GM12878 (cell line): ENCODE measurements around the gene LDLRAP1. TPM values are rescaled to one million over a fixed set of nuclear protein-coding genes. Genes with fewer than 3 reads are reported as not detected.
A peak's percentile ranks its signal among the peaks of the same experiment; 100 is the strongest.

Experiments
- ATF7 ChIP-seq: fragments of 450-650 bp; IDR thresholded peaks from 2 replicates; pipeline ENCODE4 v1.6.1; 2016; ENCODE audit warnings: low read depth, mild to moderate bottlenecking
- BHLHE40 ChIP-seq, 2 experiments: fragments of 450-650 bp in 1 of 2; IDR thresholded peaks; 2 replicates each; pipeline ENCODE4 v1.6.1; 2011 to 2017; ENCODE audit warnings: low read depth in 2 of 2, borderline replicate concordance in 1 of 2, improper control_type of control experiment in 1 of 2, low read length in 1 of 2, mild to moderate bottlenecking in 1 of 2
- BMI1 ChIP-seq: fragments of 450-650 bp; IDR thresholded peaks from 2 replicates; pipeline ENCODE4 v1.6.1; 2016; ENCODE audit warnings: mild to moderate bottlenecking, moderate library complexity, borderline replicate concordance
- CEBPB ChIP-seq, 2 experiments: fragments of 150-350 bp in 1 of 2; IDR thresholded peaks; 2 replicates each; pipeline ENCODE4 v1.6.1; 2012 to 2014; ENCODE audit warnings: low read depth in 2 of 2, low read length in 2 of 2, borderline replicate concordance in 1 of 2, inconsistent platforms in 1 of 2
- CHD1 ChIP-seq: IDR thresholded peaks from 2 replicates; pipeline ENCODE4 v1.6.1; 2012; ENCODE audit warnings: low read depth, low read length, improper control_type of control experiment
- CHD2 ChIP-seq: IDR thresholded peaks from 2 replicates; pipeline ENCODE4 v1.6.1; 2011; ENCODE audit warnings: low read depth, low read length, improper control_type of control experiment, borderline replicate concordance
- CREB1 ChIP-seq: IDR thresholded peaks from 2 replicates; pipeline ENCODE4 v1.6.1; 2012; ENCODE audit warnings: low read depth, mild to moderate bottlenecking, inconsistent platforms
- DPF2 ChIP-seq: fragments of 450-650 bp; IDR thresholded peaks from 2 replicates; pipeline ENCODE4 v1.6.1; 2017; ENCODE audit warnings: mild to moderate bottlenecking
- EGR1 ChIP-seq, 2 experiments: IDR thresholded peaks; 1 replicate in 1 of 2; 2 replicates in 1 of 2; pipeline ENCODE4 v1.6.1; 2011 to 2012; ENCODE audit warnings: low read depth in 2 of 2, low read length in 2 of 2, borderline replicate concordance in 1 of 2, mild to moderate bottlenecking in 1 of 2, moderate library complexity in 1 of 2
- FOS ChIP-seq: IDR thresholded peaks from 3 replicates; pipeline ENCODE4 v1.6.1; 2011; ENCODE audit warnings: borderline replicate concordance; ENCODE audit not compliant: insufficient read length; ENCODE audit errors: extremely low read depth
- GATAD2B ChIP-seq: fragments of 450-650 bp; conservative IDR thresholded peaks from 2 replicates; pipeline ENCODE4 v1.6.1; 2017; ENCODE audit warnings: low read depth, mild to moderate bottlenecking, moderate library complexity
- KAT2A ChIP-seq: conservative IDR thresholded peaks from 2 replicates; pipeline ENCODE4 v1.6.1; 2011; ENCODE audit warnings: low read depth, low read length; ENCODE audit not compliant: control insufficient read depth
- MTA2 ChIP-seq: fragments of 450-650 bp; IDR thresholded peaks from 2 replicates; pipeline ENCODE4 v1.6.1; 2016; ENCODE audit warnings: low read depth, mild to moderate bottlenecking, moderate library complexity
- NRF1 ChIP-seq: conservative IDR thresholded peaks from 2 replicates; pipeline ENCODE4 v1.6.1; 2011; ENCODE audit warnings: mild to moderate bottlenecking, low read depth, low read length, improper control_type of control experiment
- PAX5 ChIP-seq: IDR thresholded peaks from 2 replicates; pipeline ENCODE4 v1.6.1; 2011; ENCODE audit warnings: low read depth, low read length, borderline replicate concordance
- RELA ChIP-seq: fragments of 450-650 bp; IDR thresholded peaks from 2 replicates; pipeline ENCODE4 v1.8.0; 2014; ENCODE audit warnings: borderline replicate concordance; ENCODE audit not compliant: partially characterized antibody
- SREBF1 ChIP-seq: IDR thresholded peaks from 2 replicates; pipeline ENCODE4 v1.6.1; 2012; ENCODE audit warnings: mild to moderate bottlenecking, low read length
- TBL1XR1 ChIP-seq: IDR thresholded peaks from 2 replicates; pipeline ENCODE4 v1.6.1; 2012; ENCODE audit warnings: low read depth, low read length, improper control_type of control experiment
- polyA plus RNA-seq, 11 experiments: library from polyadenylated mRNA; depleted of rRNA in 4 of 11; unstranded in 6 of 11; stranded (reverse) in 5 of 11; fragments of >200 nt; fragmentation: Nextera tagmentation in 4 of 11; fragmentation: Illumina TruSeq in 1 of 11; extraction: Ambion mirVana in 4 of 11; extraction: Trizol in 1 of 11; gene quantifications; 1 replicate in 1 of 11; 2 replicates in 10 of 11; pipeline versions ENCODE4 v1.2.1 to v1.2.3, GENCODE V29; 2011 to 2016; ENCODE audit warnings: inconsistent platforms in 2 of 11, missing spikeins in 2 of 11, low read depth in 1 of 11
- total RNA-seq, 4 experiments: library from RNA; depleted of rRNA in 3 of 4; stranded (reverse); fragments of >200 nt in 3 of 4; fragmentation: Illumina TruSeq in 1 of 4; extraction: Trizol in 1 of 4; gene quantifications; 2 replicates each; pipeline versions ENCODE4 v1.2.1 to v1.2.3, GENCODE V29; 2013 to 2021
- TF ChIP-seq, protein P1 (sequence below): IDR thresholded peaks from 2 replicates; pipeline ENCODE4 v1.6.1; 2012; ENCODE audit warnings: low read depth, low read length, improper control_type of control experiment
- TF ChIP-seq, protein P2 (sequence below): fragments of 450-650 bp; IDR thresholded peaks from 2 replicates; pipeline ENCODE4 v1.6.1; 2018; ENCODE audit warnings: borderline replicate concordance, mild to moderate bottlenecking; ENCODE audit not compliant: partially characterized antibody
- TF ChIP-seq, protein P3 (sequence below): fragments of 150-350 bp; IDR thresholded peaks from 2 replicates; pipeline ENCODE4 v1.6.1; 2014; ENCODE audit warnings: mild to moderate bottlenecking, low read depth, low read length
- TF ChIP-seq, protein P4 (sequence below): IDR thresholded peaks from 2 replicates; pipeline ENCODE4 v1.6.1; 2012; ENCODE audit warnings: low read depth, low read length, improper control_type of control experiment
- TF ChIP-seq, protein P5 (sequence below): IDR thresholded peaks from 2 replicates; pipeline ENCODE4 v1.6.1; 2011; ENCODE audit warnings: low read depth, mild to moderate bottlenecking, low read length, moderate library complexity, borderline replicate concordance; ENCODE audit errors: extremely low read depth
- TF ChIP-seq, protein P6 (sequence below): IDR thresholded peaks from 2 replicates; pipeline ENCODE4 v1.6.1; 2012; ENCODE audit warnings: low read depth, low read length, improper control_type of control experiment

LDLRAP1 gene
- total and polyA plus RNA-seq, 10 of the 15 experiments (the other 5 are each of a cell fraction or from before 2014, with no cell fraction given), result 0.43 to 37.6 (median 22.0) TPM

DNA sequence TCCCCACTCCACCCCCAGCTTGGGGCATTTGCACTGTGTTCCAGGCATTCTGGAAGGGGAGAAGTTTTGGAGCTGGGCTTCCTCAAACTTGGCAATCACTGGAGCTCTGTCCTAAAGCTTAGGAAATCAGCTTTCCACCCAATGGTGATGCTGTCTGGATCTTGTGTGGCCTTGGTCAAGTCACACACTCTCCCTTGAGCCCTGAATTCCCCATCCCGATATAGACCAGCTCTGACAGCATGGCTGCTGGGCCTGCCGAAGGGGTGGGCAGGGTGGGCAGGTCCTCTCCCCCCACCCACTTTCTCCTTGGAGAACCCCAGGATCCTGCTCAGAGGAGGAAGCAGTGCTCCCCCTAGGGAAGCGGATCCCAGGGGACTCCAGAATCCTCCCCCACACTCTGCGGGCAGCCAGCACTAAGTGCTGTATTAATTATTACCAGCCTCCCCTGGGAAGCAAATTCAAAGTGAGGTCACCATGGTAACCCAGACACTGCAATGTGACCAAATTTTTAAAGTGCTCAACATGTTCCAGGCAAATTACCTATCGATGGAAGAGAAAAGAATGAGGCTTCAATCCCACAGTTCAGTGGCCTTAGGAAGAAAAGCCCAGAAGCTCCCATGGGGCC, 21.3 kb upstream of the LDLRAP1 start (continued):
- TF ChIP-seq, protein P1, sequence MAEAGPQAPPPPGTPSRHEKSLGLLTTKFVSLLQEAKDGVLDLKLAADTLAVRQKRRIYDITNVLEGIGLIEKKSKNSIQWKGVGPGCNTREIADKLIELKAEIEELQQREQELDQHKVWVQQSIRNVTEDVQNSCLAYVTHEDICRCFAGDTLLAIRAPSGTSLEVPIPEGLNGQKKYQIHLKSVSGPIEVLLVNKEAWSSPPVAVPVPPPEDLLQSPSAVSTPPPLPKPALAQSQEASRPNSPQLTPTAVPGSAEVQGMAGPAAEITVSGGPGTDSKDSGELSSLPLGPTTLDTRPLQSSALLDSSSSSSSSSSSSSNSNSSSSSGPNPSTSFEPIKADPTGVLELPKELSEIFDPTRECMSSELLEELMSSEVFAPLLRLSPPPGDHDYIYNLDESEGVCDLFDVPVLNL, result no peak
- TF ChIP-seq FOS (no peak), MTA2 (peak; percentile 81), NRF1 (no peak), KAT2A (no peak), GATAD2B (peak; percentile 69; the same call in 1 of the 2 replicates), CHD2 (peak; percentile 60; the same call in 1 of the 2 replicates), CREB1 (no peak), SREBF1 (no peak), RELA (no peak), CEBPB (IDR thresholded peaks at IDR 0.05; ENCODE audit: borderline replicate concordance in 1 of 2, low read depth in 2 of 2, low read length in 2 of 2) (no peak), CHD1 (no peak), ATF7 (peak; percentile 49; the same call in 1 of the 2 replicates), BMI1 (peak; percentile 97), TBL1XR1 (no peak), EGR1 (IDR thresholded peaks at IDR 0.05; ENCODE audit: borderline replicate concordance in 1 of 2, low read depth in 2 of 2, low read length in 2 of 2) (no peak), PAX5 (no peak), DPF2 (peak; percentile 79), BHLHE40 (IDR thresholded peaks at IDR 0.05; ENCODE audit: borderline replicate concordance in 1 of 2, low read depth in 2 of 2, low read length in 1 of 2) (peak in 1 of 2 experiments; percentile 39; a peak in 1 of 4 replicates)
- TF ChIP-seq, protein P2, sequence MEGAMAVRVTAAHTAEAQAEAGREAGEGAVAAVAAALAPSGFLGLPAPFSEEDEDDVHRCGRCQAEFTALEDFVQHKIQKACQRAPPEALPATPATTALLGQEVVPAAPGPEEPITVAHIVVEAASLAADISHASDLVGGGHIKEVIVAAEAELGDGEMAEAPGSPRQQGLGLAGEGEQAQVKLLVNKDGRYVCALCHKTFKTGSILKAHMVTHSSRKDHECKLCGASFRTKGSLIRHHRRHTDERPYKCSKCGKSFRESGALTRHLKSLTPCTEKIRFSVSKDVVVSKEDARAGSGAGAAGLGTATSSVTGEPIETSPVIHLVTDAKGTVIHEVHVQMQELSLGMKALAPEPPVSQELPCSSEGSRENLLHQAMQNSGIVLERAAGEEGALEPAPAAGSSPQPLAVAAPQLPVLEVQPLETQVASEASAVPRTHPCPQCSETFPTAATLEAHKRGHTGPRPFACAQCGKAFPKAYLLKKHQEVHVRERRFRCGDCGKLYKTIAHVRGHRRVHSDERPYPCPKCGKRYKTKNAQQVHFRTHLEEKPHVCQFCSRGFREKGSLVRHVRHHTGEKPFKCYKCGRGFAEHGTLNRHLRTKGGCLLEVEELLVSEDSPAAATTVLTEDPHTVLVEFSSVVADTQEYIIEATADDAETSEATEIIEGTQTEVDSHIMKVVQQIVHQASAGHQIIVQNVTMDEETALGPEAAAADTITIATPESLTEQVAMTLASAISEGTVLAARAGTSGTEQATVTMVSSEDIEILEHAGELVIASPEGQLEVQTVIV, result no peak
- TF ChIP-seq, protein P3, sequence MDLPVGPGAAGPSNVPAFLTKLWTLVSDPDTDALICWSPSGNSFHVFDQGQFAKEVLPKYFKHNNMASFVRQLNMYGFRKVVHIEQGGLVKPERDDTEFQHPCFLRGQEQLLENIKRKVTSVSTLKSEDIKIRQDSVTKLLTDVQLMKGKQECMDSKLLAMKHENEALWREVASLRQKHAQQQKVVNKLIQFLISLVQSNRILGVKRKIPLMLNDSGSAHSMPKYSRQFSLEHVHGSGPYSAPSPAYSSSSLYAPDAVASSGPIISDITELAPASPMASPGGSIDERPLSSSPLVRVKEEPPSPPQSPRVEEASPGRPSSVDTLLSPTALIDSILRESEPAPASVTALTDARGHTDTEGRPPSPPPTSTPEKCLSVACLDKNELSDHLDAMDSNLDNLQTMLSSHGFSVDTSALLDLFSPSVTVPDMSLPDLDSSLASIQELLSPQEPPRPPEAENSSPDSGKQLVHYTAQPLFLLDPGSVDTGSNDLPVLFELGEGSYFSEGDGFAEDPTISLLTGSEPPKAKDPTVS, result no peak
- TF ChIP-seq, protein P4, sequence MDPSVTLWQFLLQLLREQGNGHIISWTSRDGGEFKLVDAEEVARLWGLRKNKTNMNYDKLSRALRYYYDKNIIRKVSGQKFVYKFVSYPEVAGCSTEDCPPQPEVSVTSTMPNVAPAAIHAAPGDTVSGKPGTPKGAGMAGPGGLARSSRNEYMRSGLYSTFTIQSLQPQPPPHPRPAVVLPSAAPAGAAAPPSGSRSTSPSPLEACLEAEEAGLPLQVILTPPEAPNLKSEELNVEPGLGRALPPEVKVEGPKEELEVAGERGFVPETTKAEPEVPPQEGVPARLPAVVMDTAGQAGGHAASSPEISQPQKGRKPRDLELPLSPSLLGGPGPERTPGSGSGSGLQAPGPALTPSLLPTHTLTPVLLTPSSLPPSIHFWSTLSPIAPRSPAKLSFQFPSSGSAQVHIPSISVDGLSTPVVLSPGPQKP, result no peak
- TF ChIP-seq, protein P5, sequence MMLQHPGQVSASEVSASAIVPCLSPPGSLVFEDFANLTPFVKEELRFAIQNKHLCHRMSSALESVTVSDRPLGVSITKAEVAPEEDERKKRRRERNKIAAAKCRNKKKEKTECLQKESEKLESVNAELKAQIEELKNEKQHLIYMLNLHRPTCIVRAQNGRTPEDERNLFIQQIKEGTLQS, result no peak
- TF ChIP-seq, protein P6, sequence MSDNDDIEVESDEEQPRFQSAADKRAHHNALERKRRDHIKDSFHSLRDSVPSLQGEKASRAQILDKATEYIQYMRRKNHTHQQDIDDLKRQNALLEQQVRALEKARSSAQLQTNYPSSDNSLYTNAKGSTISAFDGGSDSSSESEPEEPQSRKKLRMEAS, result no peak
